Calu3 (cell line): ENCODE measurements around the gene SLC35E1. TPM values are rescaled to one million over a fixed set of nuclear protein-coding genes. Genes with fewer than 3 reads are reported as not detected.

Source experiments
- BruUV-seq: library from RNA; stranded (reverse); fragments of 400-500 nt; replicated peaks from 2 replicates; lab custom pipeline; 2021; lab: Mats Ljungman, UMichigan
- CTCF ChIA-PET: fragments of 300-600 bp; sonication (Branson Sonifier 250); formaldehyde crosslinking; loops from one replicate; lab custom pipeline; 2022; ENCODE audit warnings: antibody characterized with exemption; lab: Charles Lee
- DNase-seq: peaks from one replicate; pipeline ENCODE4 v3.0.0; 2022
- H3K27ac Mint-ChIP-seq: one replicate; pipeline ENCODE4 v1.8.0; 2022; ENCODE audit warnings: mixed read lengths; ENCODE audit not compliant: unreplicated experiment
- H3K27me3 Mint-ChIP-seq: one replicate; pipeline ENCODE4 v1.8.0; 2022; ENCODE audit warnings: mixed read lengths; ENCODE audit not compliant: unreplicated experiment
- H3K36me3 Mint-ChIP-seq: one replicate; pipeline ENCODE4 v1.8.0; 2022; ENCODE audit warnings: mild to moderate bottlenecking, moderate library complexity, mixed read lengths; ENCODE audit not compliant: insufficient read depth, unreplicated experiment
- H3K4me1 Mint-ChIP-seq: one replicate; pipeline ENCODE4 v1.8.0; 2022; ENCODE audit warnings: mild to moderate bottlenecking, low read depth, mixed read lengths; ENCODE audit not compliant: unreplicated experiment
- H3K4me3 Mint-ChIP-seq: one replicate; pipeline ENCODE4 v1.8.0; 2022; ENCODE audit warnings: mild to moderate bottlenecking, low read depth, moderate library complexity, mixed read lengths; ENCODE audit not compliant: unreplicated experiment
- H3K9me3 Mint-ChIP-seq: one replicate; pipeline ENCODE4 v1.8.0; 2022; ENCODE audit warnings: low read depth, mixed read lengths; ENCODE audit not compliant: unreplicated experiment
- CTCF ChIP-seq: fragments of 200-600 bp; IDR thresholded peaks from one replicate; pipeline ENCODE4 v1.8.0; 2022; ENCODE audit warnings: antibody characterized with exemption; ENCODE audit not compliant: unreplicated experiment
- intact Hi-C: fragments of 100-400 bp; cut with micrococcal nuclease; formaldehyde crosslinking; loops from one replicate; pipeline ENCODE4 v1.10.0; 2022; ENCODE audit not compliant: unreplicated experiment
- total RNA-seq: library from RNA; stranded (reverse); gene quantifications from 2 replicates; pipeline ENCODE4 v1.2.3, GENCODE V29; 2022

Gene SLC35E1
- total RNA-seq, 1 experiment from 2014 or later: 46.4 TPM

- DNase-seq: peak; percentile 29
- no peaks in the 10 kb centered on the region for H3K4me1 Mint-ChIP-seq
- H3K27me3 Mint-ChIP-seq: no peaks in the 10 kb centered on the region
- no TSS peak for BruUV-seq
- H3K4me3 Mint-ChIP-seq: no peak overlapping the region
- CTCF ChIA-PET: no interaction called here
- no peak overlapping the region for H3K27ac Mint-ChIP-seq
- no peaks in the 10 kb centered on the region for H3K36me3 Mint-ChIP-seq
- TF ChIP-seq CTCF: no peak
- no peaks in the 10 kb centered on the region for H3K9me3 Mint-ChIP-seq
- intact Hi-C loops: no loop called here
These were observed 12.3 kb upstream of the SLC35E1 start for GRCh38 chr19:16584248-16585093.

- Mint-ChIP-seq H3K36me3 (no peaks in the 10 kb centered on the region), H3K27me3 (no peaks in the 10 kb centered on the region), H3K4me1 (no peaks in the 10 kb centered on the region), H3K9me3 (no peaks in the 10 kb centered on the region), H3K27ac (no peak overlapping the region), H3K4me3 (no peak overlapping the region)
- no TSS peak for BruUV-seq
- CTCF ChIA-PET: interaction anchor here (0.6 kb wide), 1 partner anchor 63 kb away, joined by 4 read pairs; no protein-coding TSS in a partner anchor
- intact Hi-C loops: no loop called here
- no peak for DNase-seq
- no peak for TF ChIP-seq CTCF
These were observed 10.5 kb upstream of the SLC35E1 start for GRCh38 chr19:16582486-16583261.

GRCh38 chr19:16581971-16582343 lies 9.7 kb upstream of the SLC35E1 start:
- H3K36me3 Mint-ChIP-seq: no peaks in the 10 kb centered on the region
- no peaks in the 10 kb centered on the region for H3K9me3 Mint-ChIP-seq
- H3K27ac Mint-ChIP-seq: no peak overlapping the region
- no peak overlapping the region for H3K4me3 Mint-ChIP-seq
- H3K27me3 Mint-ChIP-seq: no peaks in the 10 kb centered on the region
- intact Hi-C loops: no loop called here
- DNase-seq: no peak
- no peaks in the 10 kb centered on the region for H3K4me1 Mint-ChIP-seq
- CTCF ChIA-PET: interaction anchor here (0.6 kb wide), 1 partner anchor 64 kb away, joined by 4 read pairs; no protein-coding TSS in a partner anchor
- no TSS peak for BruUV-seq
- TF ChIP-seq CTCF: no peak

- CTCF ChIA-PET: no interaction called here
- no peak for TF ChIP-seq CTCF
- Mint-ChIP-seq H3K36me3 (peaks cover 5% of the 10 kb centered on the region), H3K27ac (no peak overlapping the region), H3K9me3 (no peaks in the 10 kb centered on the region), H3K4me1 (no peaks in the 10 kb centered on the region), H3K27me3 (no peaks in the 10 kb centered on the region), H3K4me3 (no peak overlapping the region)
- intact Hi-C loops: no loop called here
- DNase-seq: no peak
- BruUV-seq: no TSS peak
These were observed 9.1 kb upstream of the SLC35E1 start for GRCh38 chr19:16581145-16581970.
